HG02981 (cell line): Measurements from ENCODE around the gene ZSWIM8.
"Not testable (repeated sequence)": the region's sequence is repeated elsewhere in the genome, so short reads cannot be mapped to it uniquely, and the experiment has no call there.

Experiments
- ATAC-seq: cut with Tn5 transposase; IDR thresholded peaks from one replicate; pipeline ENCODE4 v1.9.1; 2021; ENCODE audit warnings: mild to moderate bottlenecking, moderate library complexity; ENCODE audit not compliant: unreplicated experiment

The ZSWIM8 gene

DNA sequence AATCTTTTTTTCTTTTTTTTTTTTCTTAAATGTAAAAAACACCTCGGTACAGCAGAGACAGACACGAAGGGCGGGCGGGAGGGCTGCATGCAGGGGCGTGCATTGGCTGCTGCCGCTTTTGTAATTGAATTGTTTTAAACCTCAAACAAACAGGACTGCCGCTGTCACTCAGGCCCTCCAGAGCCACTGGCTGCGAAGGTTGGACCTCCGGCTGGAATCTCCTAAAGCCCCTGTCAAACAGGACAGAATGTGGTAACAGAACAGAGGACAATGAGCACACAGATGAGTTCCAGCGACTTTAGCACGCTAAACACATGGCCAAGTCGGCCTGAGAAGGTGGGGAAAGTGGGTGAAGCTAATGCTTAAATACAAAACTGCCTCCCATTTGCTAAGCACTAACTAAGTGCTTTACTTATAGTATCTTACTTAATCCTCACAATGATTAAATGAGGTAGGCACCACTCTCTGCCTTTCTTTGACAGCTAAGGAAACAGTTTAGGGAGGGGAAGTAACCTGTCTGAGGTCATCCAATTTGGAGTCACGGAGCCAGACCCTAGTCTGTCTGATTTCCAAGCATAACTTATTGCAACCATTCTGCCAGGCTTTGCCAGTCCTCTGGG lies 29.0 kb downstream of the ZSWIM8 start:
- ATAC-seq = no peak

DNA sequence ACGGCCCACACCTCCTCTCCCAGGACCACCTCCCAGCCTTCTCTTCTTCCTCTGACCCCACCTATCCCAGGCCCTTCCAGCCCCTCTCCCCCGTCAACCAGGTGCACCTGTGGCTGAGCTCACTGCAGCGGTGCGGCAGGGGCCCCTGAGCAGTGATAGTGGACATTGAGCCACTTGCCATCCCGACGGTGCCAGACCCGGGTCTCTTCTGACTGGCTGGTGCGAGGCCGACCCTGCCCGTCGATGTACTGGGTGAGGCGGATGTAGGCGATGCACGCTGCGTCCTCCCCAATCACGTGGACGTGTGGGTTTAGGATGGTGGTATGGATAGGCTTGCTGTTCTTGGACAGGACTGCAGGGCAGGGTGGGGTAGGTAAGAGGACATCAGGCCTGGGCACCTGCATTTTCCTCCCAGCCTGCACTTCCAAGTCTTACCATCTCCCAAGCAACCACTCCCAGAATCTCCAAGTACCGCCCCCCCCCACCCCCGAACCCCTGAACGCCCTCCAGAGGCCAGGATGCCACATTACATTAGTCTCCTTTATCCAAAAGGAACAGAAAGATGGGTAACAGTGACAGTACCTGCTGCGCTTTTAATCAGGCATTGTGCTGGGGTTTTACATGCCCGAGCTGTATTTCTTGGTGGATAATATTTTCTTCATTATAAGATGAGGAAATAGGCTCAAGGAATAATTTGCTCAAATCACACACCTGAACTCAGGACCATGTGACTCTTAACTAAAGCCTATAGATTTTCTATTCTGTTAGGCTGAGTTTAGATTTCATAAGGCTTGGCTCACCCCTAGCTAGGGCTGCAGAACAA lies 29.7 kb downstream of the ZSWIM8 start:
- no peak for ATAC-seq

DNA sequence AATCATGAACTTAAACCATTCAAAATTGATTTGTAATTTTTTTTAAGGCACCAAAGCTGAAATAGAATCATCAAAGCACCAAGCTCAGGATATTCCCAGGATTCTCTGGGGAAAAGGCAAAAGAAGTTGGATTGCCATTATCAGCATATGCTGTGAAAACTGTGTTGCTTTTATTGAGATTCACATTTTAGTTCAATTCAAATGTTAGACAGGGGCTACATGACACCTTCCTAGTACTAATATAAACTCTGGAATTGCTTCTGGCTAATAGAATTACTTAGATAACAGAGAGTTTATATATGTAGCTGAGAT lies 30.3 kb downstream of the ZSWIM8 start:
- no peak for ATAC-seq

DNA sequence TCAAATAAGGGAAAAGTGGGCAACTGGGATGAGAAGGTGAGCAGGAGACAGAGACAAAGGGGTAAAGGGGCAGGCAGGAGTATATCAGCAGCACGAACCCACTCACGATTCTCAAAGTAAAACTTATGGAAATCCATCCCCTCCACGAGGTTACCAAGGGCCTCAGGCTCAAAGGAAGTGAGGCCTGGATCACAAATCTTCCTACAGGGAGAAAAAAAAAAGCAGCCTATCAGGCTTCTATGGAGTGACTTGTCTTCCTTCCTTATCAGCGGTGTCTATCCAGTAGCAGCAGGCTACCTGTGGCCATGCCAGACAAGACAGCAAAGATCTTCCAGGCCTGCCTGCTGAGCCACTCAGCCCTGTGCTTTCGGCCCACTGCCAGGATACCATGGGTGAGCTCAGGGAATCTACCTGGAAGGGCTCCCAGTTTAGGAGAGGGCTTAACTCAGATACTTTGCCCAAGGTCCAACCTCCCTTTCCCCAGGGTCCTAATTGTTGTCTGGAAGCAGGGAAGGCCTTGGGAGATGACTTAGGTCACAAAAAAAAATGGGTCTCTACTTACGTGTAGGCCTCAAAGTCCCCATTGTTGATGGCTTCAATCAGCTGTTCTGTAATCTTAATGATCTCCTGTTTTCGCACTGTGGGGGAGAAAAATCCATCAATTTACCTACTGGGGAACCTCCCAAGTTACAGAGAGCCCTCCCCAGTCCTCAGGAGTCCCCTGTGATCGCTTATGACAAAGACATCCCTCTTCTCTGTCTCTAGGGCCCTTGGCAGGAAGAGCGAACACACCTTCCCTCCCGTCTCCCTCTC lies 31.7 kb downstream of the ZSWIM8 start:
- ATAC-seq = no peak

DNA sequence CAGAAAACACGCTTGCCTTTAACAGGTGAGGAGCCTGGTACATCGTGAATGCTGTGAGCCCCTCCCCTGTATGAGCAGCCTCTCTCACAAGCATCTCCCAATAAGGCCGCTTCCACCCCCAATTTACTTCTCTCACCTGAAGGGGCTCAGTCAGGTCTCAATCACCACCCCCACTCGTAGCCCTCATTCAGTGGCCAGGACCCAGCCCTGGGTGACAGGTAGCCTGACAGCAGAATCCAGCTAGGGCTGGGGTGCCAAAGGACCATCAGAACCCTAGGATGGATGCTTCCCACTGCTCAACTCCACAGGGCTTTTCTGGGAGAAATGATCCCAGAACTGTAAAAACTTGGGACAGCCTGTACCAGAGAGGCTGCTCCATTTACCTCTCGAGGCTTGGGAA lies 32.4 kb downstream of the ZSWIM8 start:
- ATAC-seq = no peak

DNA sequence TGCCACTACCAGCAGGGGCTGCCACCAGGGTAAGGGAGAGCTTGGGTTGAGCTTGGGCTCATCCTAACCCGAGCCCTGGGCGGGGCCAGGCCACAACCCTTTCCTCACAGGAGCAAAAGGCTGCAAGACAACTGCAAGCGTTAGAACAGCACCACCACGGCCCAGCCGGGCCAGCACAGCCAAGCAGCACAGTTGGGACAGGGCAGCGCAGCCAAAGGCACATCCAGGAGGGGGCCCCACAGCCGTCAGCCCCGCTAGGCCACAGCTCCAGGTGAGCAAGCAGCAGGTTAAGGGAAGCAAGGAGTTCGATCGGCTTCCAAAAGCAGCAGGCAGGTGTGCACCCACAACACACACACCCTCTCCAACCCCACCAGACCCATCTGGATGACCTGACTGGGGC lies 33.0 kb downstream of the ZSWIM8 start:
- ATAC-seq = no peak

DNA sequence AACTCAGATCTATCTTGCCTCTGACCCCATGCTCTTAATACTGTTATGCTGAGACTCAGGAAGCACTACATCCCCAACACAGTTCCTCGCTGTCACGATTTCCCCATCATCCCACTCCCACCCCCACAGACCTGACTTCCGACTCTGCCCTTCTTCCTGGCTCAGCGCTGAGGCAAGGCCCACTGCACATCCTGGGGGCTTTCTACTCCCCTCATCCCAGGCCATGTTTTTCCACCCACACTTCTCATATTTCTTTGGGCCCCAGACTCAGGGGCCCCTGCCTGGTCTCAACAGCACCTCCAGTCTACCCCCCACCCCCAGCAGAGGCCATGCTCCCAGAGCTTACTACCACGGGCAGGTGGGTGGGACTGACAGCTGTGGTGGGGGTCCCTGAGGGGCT lies 33.7 kb downstream of the ZSWIM8 start:
- no peak for ATAC-seq

DNA sequence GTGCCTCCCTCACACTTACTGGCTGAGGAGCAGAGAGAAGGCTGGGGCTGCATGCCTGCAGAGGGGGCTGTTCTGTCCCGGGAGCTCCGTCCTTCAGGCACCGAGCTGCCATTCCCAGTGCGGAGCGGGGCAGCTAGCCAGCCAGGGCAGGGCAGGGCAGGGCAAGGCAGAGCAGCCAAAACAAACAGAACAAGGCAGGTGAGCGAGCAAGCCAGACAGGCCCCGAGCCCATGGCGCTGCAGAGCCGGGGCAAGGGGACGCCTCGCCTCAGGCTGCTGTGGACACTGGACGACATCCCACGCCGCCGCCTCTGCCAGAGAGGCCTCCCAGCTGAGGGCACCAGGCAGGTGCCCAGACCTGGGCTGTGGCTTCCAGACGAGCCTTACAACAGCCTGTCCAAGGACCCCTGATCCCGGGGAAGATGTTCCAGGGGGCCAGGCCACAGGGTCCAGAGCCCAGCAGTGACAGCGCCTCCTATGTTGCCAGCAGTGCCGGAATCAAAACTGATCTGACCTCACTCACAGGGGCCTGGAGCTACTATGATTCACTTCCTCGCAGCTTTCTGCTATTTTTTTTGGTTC lies 34.2 kb downstream of the ZSWIM8 start:
- no peak for ATAC-seq

DNA sequence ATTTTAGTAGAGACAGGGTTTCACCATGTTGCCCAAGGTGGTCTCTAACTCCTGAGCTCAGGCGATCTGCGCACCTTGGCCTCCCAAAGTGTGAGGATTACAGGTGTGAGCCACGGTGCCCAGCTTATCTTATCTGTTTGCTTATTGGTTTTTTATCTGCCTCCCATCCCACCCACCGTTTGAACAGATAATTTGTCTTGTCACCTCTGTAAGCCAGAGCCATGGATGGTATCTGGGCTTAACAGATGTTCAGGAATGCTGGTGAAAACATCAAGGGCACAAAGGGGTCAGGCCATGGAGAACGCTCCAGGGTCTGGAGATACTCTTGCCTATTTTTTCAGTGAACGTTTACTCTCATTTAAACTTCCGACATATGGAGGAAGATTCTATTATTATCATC lies 38.0 kb downstream of the ZSWIM8 start:
- ATAC-seq = no peak

DNA sequence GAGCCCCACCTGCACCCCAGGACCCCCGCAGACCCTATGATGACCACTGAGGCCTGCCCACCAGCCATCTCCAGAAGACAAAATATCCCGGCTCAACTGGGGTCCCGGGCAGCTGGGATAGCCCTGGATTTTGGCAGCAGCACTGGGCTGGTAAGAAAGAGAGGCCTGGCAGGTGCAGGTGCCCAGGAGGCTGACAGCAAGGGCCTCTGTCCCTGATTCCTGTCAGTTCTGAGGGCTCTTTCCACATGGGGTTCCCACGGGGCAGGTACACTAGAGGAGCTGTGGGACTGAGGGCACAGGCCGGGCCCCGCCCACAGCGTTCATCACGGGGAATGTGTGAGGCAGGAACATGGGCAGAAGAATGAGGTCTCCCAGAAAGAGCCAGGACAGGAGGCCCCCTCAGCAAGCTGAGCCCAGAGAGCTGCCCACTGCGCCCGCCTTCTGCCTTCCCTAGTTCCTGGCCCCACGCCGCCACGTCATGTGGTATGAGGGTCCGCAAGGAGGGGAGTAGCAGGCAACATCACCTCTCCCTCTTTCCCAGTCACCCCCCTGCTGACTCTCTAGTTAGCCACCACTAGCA lies 38.8 kb downstream of the ZSWIM8 start:
- no peak for ATAC-seq

DNA sequence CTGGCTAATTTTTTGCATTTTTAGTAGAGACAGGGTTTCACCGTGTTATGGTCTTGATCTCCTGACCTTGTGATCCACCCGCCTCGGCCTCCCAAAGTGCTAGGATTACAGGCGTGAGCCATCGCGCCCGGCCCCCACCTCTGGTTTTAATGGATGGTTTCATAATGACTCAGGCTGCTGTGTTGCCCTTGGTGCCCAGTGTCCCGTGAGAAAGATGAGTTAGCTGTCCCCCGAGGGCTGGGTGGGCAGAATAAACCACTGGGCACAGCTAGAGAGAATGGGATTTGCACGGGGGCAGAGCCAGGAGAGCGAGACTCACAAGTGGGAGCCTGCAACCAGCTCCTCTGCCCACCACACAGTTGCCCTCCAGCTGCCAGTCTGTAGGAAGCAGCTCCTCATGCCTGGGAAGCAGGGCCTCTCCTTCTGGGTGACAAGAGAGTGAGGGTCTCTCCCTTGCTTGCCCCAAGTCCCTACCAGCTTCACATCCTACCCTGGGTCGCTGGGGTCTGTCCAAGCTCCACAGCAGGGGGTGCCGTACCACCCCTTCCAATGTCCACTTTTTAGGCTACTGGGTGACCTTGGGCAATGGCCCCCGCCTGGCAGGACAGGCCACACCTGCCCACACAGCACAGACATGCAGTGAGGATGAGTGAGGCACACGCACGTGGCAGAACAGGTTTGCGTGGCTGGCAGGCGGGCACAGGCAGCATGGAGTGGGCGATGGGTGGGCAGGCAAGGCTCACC lies 42.1 kb downstream of the ZSWIM8 start:
- no peak for ATAC-seq

DNA sequence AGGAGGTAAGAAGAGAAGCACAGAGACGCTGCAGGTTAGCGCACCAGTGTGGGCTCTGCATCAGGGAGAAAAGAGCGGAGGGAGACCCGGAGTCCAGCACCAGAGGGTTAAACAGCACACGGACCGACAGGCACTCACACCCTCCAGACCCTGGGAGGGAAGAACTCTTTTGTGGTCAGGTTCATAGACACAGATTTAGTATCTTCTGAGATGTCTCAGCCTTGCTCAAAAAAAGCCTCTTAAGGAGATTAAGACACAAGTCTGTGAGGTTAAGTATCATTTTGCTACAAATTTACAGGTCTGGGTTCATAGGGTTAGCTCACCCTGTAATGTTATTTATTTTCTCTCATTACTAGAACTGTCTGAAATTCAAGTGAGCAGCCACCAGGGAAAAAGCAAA lies 42.8 kb downstream of the ZSWIM8 start:
- ATAC-seq = no peak

DNA sequence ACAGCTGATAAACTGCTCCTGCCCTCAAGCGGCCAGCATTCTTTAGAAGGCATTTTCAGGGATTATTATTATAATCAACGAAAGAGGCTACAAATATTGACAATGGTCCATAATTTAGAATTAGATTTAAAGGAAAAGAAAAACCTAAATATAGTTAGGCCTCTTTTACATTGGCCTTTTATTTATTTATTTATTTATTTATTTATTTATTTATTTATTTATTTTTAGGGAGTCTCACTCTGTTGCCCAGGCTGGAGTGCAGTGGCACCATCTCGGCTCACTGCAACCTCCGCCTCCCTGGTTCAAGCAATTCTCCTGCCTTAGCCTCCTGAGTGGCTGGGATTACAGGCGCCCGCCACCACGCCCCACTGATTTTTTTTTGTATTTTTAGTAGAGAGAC lies 43.7 kb downstream of the ZSWIM8 start:
- not testable (repeated sequence) for ATAC-seq

DNA sequence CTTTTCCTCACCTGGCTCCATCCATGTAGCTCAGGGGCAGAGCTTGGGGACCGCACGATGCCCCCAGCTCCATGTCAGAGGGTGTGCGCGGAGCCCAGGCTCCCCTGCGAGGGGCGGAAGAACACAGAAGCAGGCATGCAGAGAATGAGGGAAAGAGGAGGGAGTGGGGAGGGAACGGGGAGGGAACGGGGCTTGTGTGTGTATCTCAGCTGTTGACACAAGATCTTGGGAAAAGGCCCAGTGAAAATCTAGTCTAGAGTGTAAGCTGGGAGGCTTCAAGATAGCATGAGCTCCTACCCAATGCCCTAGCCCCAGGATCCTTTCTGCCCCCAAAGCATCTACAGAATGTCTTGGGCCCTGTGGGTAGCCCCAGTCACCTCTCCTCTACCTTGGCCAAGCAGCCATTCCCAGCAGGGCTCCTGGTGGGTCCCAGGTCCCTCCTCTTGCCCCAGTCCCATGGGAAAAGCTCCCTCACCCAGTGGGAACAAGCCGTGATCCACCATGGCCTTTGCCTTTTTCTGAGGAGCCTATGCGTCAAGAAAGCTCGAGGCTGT lies 51.1 kb downstream of the ZSWIM8 start:
- ATAC-seq = no peak

DNA sequence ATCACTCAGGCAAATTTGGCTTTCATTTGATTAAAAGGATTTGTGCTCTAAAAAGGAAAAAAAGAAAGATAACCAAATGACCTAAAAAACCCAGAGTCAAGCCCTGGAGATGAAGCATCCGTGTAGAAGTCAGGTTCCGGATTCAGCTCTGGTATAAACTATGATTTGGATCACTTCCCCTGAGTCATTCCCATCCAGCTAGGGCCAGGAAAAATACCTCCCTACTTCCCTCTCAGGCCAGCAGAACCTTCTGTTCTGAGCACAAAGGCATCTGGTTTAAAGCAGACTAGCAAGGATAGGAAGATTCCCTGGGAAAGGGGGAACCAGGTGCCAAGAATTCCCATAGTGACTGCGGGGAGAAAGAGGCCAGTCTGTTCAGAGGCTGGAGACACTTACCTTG lies 51.7 kb downstream of the ZSWIM8 start:
- ATAC-seq = no peak

DNA sequence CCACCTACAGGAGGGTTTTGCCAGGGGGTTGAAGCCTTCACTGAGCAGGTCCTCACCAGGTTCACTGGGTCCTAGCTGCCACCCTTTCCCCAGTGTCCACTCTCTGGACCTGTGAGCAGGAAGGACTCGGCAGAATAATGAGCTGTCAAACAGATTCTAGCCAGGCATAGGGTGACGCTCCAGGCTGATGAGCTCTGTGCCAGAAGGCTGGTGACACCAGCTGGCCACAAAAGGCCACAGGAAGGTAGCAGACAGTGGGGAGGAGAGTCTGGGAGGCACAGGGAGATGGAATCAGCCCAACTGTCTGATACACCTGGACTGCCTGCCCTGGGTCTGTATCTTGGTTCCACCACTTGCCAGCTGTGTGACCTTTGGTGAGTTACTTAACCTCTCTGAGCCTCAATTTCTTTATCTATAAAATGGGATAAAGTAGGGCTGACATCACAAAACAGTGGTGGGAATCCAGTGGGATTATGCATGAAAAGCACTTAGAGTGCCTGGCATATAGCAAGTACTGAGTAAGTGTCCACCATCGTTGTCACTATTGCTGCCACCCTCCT lies 52.7 kb downstream of the ZSWIM8 start:
- ATAC-seq = no peak

DNA sequence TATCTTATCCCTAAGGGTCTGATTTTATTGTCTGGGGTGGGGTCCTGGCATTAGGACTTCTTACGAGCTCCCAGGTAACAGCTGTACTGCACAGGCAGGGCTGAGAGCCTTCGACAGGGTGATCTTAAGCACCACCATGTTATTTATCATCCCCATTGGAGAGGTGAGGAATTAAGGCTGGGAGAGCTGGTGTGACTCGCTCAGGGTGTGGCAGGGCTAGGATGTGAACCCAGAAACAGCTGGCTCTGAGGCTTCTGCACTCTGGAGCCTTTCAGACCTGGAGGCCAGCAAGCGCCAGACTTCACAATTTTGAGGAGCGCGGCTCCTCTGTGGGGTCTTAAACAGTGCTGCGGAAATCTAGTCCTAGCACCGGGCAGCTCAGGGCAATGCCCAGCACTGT lies 53.4 kb downstream of the ZSWIM8 start:
- ATAC-seq = no peak

DNA sequence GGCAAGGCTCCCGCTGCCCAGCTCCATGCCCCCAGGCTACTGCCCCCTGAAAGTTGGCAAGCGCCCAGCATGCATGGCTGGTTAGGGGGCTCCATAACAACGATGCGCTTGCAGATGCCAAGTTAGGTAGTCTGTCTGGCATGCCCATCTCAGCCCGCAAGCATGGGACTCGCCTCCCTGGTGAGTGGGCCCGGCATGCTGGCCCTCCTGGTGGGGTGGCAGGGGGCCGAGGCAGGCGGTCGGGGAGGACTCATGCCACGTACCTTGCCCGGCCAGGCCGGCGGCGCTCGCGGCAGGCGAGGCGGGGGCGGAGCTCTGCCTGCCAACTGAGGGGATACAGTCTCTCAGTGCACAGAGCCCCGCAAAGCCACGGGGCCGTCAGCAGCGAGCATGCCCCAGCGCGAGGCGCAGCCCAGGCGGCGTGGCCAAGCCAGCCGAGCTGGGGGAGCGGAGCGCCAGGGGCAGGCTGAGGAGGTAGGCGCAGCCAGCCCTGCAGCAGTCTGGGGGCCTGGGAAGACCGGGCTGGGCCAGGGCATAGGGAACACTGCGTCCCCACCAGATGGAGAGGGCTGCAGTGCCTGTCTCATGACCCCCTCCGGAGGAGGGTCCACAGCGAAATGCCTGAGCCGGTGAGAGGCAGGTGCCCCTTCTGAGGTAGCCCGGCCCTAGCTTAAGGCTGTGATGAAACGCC lies 54.0 kb downstream of the ZSWIM8 start:
- no peak for ATAC-seq

DNA sequence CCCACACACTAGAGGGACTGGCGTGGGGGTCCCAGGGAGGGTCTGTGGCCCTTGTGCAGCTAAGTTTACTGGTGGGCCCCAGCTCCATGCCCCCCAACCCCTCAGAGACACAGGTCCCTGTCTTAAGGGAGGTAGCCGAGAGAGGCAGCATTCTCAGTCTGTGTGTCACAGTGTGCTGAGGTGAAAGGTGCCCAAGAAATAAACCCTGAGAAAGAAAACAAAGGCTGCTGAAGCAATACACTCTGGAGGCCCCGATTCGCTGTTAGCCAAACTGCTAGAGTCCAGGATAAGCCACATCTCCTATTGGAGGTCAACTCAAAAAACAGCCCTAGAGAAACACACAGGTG lies 54.6 kb downstream of the ZSWIM8 start:
- no peak for ATAC-seq
